HCT116 (cell line): ENCODE results near the gene HAGH. TPM values are rescaled to one million over a fixed set of nuclear protein-coding genes. Genes with fewer than 3 reads are reported as not detected.
"Not testable (repeated sequence)": the region's sequence is repeated elsewhere in the genome, so short reads cannot be mapped to it uniquely, and the experiment has no call there.

ENCODE experiments used
- ATAC-seq: fragments of 200-7000 bp; cut with Tn5 transposase; 2 replicates; pipeline ENCODE4 v1.9.1; 2020; ENCODE audit warnings: mild to moderate bottlenecking, moderate library complexity
- BruUV-seq: library from RNA; stranded (reverse); fragments of 400-500 nt; replicated peaks from 2 replicates; lab custom pipeline; 2021; lab: Mats Ljungman, UMichigan
- CTCF ChIA-PET: fragments of 300-600 bp; sonication (Branson Sonifier 250); formaldehyde crosslinking; loops from one replicate; lab custom pipeline; 2021; ENCODE audit warnings: antibody characterized with exemption; lab: Charles Lee
- POLR2A ChIA-PET: fragments of 300-600, 350-600 bp; sonication (Branson Sonifier 250); formaldehyde crosslinking; loops from one replicate; lab custom pipeline; 2021; ENCODE audit warnings: antibody characterized with exemption; lab: Charles Lee
- RAD21 ChIA-PET, 2 experiments: fragments of 300-600 bp; sonication (Branson Sonifier 250); formaldehyde crosslinking; loops; one replicate each; lab custom pipeline; 2023; ENCODE audit warnings: low total read pairs in 2 of 2; ENCODE audit not compliant: uncharacterized antibody in 2 of 2, unreplicated experiment in 2 of 2, low non-redundant PET in 1 of 2; lab: Charles Lee
- DNase-seq: peaks from one replicate; pipeline ENCODE4 v3.0.0-alpha.2; 2010; ENCODE audit warnings: low read depth, low spot score
- H2AFZ ChIP-seq: fragments of 200-600 bp; shearing (Covaris generic), sonication (generic); 2 replicates; pipeline ENCODE4 v1.6.1; 2017; ENCODE audit warnings: low read depth, mixed run types, mixed read lengths, antibody characterized with exemption, low read length; ENCODE audit not compliant: poor library complexity, severe bottlenecking
- H3K27ac ChIP-seq: 2 replicates; pipeline ENCODE4 v1.5.1; 2012; ENCODE audit warnings: low read depth, low read length
- H3K27me3 ChIP-seq: fragments of 200-600 bp; sonication (generic); 2 replicates; pipeline ENCODE4 v1.6.1; 2016; ENCODE audit warnings: mixed run types, low read length, mixed read lengths; ENCODE audit not compliant: insufficient read depth
- H3K36me3 ChIP-seq, 2 experiments: fragments of 200-500 bp in 1 of 2; fragments of 200-600 bp in 1 of 2; sonication (Bioruptor generic) in 1 of 2; sonication (generic) in 1 of 2; 2 replicates each; pipeline versions ENCODE4 v1.5.1 to v1.6.1; 2014 to 2016; ENCODE audit warnings: low read length in 2 of 2, inconsistent platforms in 1 of 2, mixed read lengths in 1 of 2, mixed run types in 1 of 2; ENCODE audit not compliant: insufficient read depth in 2 of 2, control insufficient read depth in 1 of 2
- H3K4me1 ChIP-seq, 2 experiments: fragments of 200-600 bp in 1 of 2; sonication (generic) in 1 of 2; 2 replicates each; pipeline versions ENCODE4 v1.5.1 to v1.6.1; 2012 to 2017; ENCODE audit warnings: low read length in 2 of 2, inconsistent platforms in 1 of 2, mild to moderate bottlenecking in 1 of 2, mixed read lengths in 1 of 2, mixed run types in 1 of 2, moderate library complexity in 1 of 2; ENCODE audit not compliant: insufficient read depth in 2 of 2, control insufficient read depth in 1 of 2
- H3K4me2 ChIP-seq: fragments of 200-600 bp; sonication (generic); 2 replicates; pipeline ENCODE4 v1.6.1; 2017; ENCODE audit warnings: mixed run types, low read length, mixed read lengths
- H3K4me3 ChIP-seq, 2 experiments: fragments of 200-600 bp in 1 of 2; sonication (generic) in 1 of 2; replicated peaks in 1 of 2; 2 replicates each; pipeline ENCODE4 v1.5.1; 2011 to 2016; ENCODE audit warnings: low read length in 2 of 2, control low read depth in 1 of 2, low read depth in 1 of 2, mild to moderate bottlenecking in 1 of 2, mixed read lengths in 1 of 2, mixed run types in 1 of 2
- H3K79me2 ChIP-seq: fragments of 200-600 bp; sonication (generic); 2 replicates; pipeline ENCODE4 v1.6.1; 2017; ENCODE audit warnings: mild to moderate bottlenecking, mixed run types, low read length, moderate library complexity, mixed read lengths; ENCODE audit not compliant: insufficient read depth
- H3K9ac ChIP-seq: fragments of 200-600 bp; sonication (generic); 2 replicates; pipeline ENCODE4 v1.6.1; 2016; ENCODE audit warnings: low read length, mixed read lengths
- H3K9me2 ChIP-seq: fragments of 200-600 bp; sonication (generic), shearing (Covaris generic); 2 replicates; pipeline ENCODE4 v1.6.1; 2017; ENCODE audit warnings: mixed run types, mild to moderate bottlenecking, moderate library complexity; ENCODE audit not compliant: insufficient read depth
- H3K9me3 ChIP-seq, 2 experiments: fragments of 200-500 bp in 1 of 2; fragments of 200-600 bp in 1 of 2; sonication (Bioruptor generic) in 1 of 2; sonication (generic) in 1 of 2; 2 replicates each; pipeline ENCODE4 v1.6.1; 2014 to 2017; ENCODE audit warnings: low read length in 2 of 2, mixed read lengths in 2 of 2, inconsistent platforms in 1 of 2, low read depth in 1 of 2, mild to moderate bottlenecking in 1 of 2, mixed run types in 1 of 2, moderate library complexity in 1 of 2; ENCODE audit not compliant: control insufficient read depth in 1 of 2, insufficient read depth in 1 of 2
- H4K20me1 ChIP-seq: fragments of 200-600 bp; sonication (generic), shearing (Covaris generic); 2 replicates; pipeline ENCODE4 v1.6.1; 2017; ENCODE audit warnings: mixed run types, mild to moderate bottlenecking, moderate library complexity; ENCODE audit not compliant: insufficient read depth
- SP1 ChIP-seq: IDR thresholded peaks from 2 replicates; pipeline ENCODE4 v1.6.1; 2012; ENCODE audit warnings: low read depth
- intact Hi-C: fragments of 100-400 bp; cut with micrococcal nuclease; formaldehyde crosslinking; loops from 2 replicates; pipeline ENCODE4 v1.10.0; 2022
- total RNA-seq: library from RNA; stranded (reverse); gene quantifications from one replicate; pipeline ENCODE4 v1.2.1, GENCODE V29; 2021; ENCODE audit not compliant: unreplicated experiment

The HAGH gene
- total RNA-seq, 1 experiment from 2014 or later, result 39.1 TPM

- Histone ChIP-seq H3K36me3 (no peaks in the 10 kb centered on the region), H3K9ac (no peak overlapping the region), H3K79me2 (no peaks in the 10 kb centered on the region), H3K27ac (no peak overlapping the region), H3K27me3 (no peaks in the 10 kb centered on the region), H3K4me1 (no peaks in the 10 kb centered on the region), H3K9me3 (peaks cover 0 to 4% of the 10 kb centered on the region in 2 experiments; a peak in 2 of 4 replicates), H3K9me2 (no peaks in the 10 kb centered on the region), H4K20me1 (no peaks in the 10 kb centered on the region), H3K4me3 (no peak overlapping the region), H2AFZ (no peak overlapping the region), H3K4me2 (no peak overlapping the region)
- DNase-seq, result no peak
- ATAC-seq, result no peak
- BruUV-seq, result no TSS peak
- POLR2A ChIA-PET, result no interaction called here
- intact Hi-C loops, result no loop called here
- RAD21 ChIA-PET, result no interaction called here
- no peak for TF ChIP-seq SP1
- CTCF ChIA-PET, result no interaction called here
Measured at GRCh38 chr16:1800701-1801100, 25.9 kb downstream of the HAGH start.

DNA sequence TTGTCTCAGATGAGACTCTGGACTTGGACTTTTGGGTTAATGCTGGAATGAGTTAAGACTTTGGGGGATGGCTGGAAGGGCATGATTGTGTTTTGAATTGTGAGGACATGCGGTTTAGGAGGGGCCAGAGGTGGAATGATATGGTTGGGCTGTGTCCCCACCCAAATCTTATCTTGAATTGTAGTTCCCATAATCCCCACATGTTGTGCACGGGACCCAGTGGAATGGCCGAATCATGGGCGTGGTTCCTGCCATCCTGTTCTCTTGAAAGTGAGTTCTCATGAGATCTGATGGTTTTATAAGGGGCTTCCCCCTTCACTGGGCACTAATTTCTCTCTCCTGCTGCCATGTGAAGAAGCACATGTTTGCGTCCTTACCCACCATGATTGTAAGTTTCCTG lies 27.4 kb downstream of the HAGH start:
- DNase-seq, intact Hi-C loops: not testable (repeated sequence)

More for the DNA sequence above, 27.4 kb downstream of the HAGH start:
- H3K79me2 ChIP-seq, ATAC-seq, CTCF ChIA-PET, H3K9me3 ChIP-seq, H3K36me3 ChIP-seq, H3K4me1 ChIP-seq, H4K20me1 ChIP-seq, H2AFZ ChIP-seq, RAD21 ChIA-PET, H3K27ac ChIP-seq, H3K9me2 ChIP-seq, H3K27me3 ChIP-seq, BruUV-seq, H3K9ac ChIP-seq, H3K4me2 ChIP-seq, H3K4me3 ChIP-seq: not testable (repeated sequence)
- POLR2A ChIA-PET, result interaction anchor here (0.6 kb wide), 1 partner anchor 162 kb away, joined by 4 read pairs; no protein-coding TSS in a partner anchor
